PFSK-1 (cell line): ENCODE results near the gene ATRNL1.

ENCODE experiments used
- FOXP2 ChIP-seq: optimal IDR thresholded peaks from 2 replicates; pipeline ENCODE3; 2011; ENCODE audit warnings: borderline replicate concordance, control low read depth, inconsistent platforms; ENCODE audit not compliant: insufficient read depth; ENCODE audit errors: extremely low read length, extremely low read depth
- POLR2AphosphoS5 ChIP-seq: IDR thresholded peaks from 2 replicates; pipeline ENCODE4 v1.6.1; 2012; ENCODE audit warnings: low read depth, mild to moderate bottlenecking, control low read depth, low read length, moderate library complexity
- REST ChIP-seq, 2 experiments: IDR thresholded peaks; 2 replicates each; pipeline versions ENCODE4 v1.6.1 to v1.8.0; 2011 to 2012; ENCODE audit warnings: low read depth in 2 of 2, low read length in 2 of 2, control low read depth in 1 of 2, inconsistent platforms in 1 of 2, mild to moderate bottlenecking in 1 of 2, moderate library complexity in 1 of 2; ENCODE audit not compliant: insufficient read depth in 1 of 2
- SIN3A ChIP-seq: IDR thresholded peaks from 2 replicates; pipeline ENCODE4 v1.6.1; 2012; ENCODE audit warnings: mild to moderate bottlenecking, low read length, moderate library complexity, borderline replicate concordance; ENCODE audit not compliant: insufficient read depth
- TAF1 ChIP-seq: IDR thresholded peaks from 2 replicates; pipeline ENCODE4 v1.6.1; 2012; ENCODE audit warnings: low read length, control low read depth, borderline replicate concordance; ENCODE audit not compliant: insufficient read depth

The ATRNL1 gene

GRCh38 chr10:115969591-115969990, 876.4 kb downstream of the ATRNL1 start:
- TF ChIP-seq FOXP2 (no peak), REST (IDR thresholded peaks at IDR 0.05; ENCODE audit: insufficient read depth in 1 of 2, low read depth in 2 of 2, low read length in 2 of 2) (no peak), TAF1 (no peak), SIN3A (no peak), POLR2AphosphoS5 (no peak)

GRCh38 chr10:115971921-115972320, 878.8 kb downstream of the ATRNL1 start:
- TF ChIP-seq REST (IDR thresholded peaks at IDR 0.05; ENCODE audit: insufficient read depth in 1 of 2, low read depth in 2 of 2, low read length in 2 of 2) (no peak), TAF1 (no peak), POLR2AphosphoS5 (no peak), FOXP2 (no peak), SIN3A (no peak)

GRCh38 chr10:115972426-115972825, 879.3 kb downstream of the ATRNL1 start:
- TF ChIP-seq FOXP2 (no peak), SIN3A (no peak), REST (IDR thresholded peaks at IDR 0.05; ENCODE audit: insufficient read depth in 1 of 2, low read depth in 2 of 2, low read length in 2 of 2) (no peak), POLR2AphosphoS5 (no peak), TAF1 (no peak)

- TF ChIP-seq REST (IDR thresholded peaks at IDR 0.05; ENCODE audit: insufficient read depth in 1 of 2, low read depth in 2 of 2, low read length in 2 of 2), result no peak
- TF ChIP-seq FOXP2, result no peak
- TF ChIP-seq TAF1, result no peak
- TF ChIP-seq SIN3A, result no peak
- TF ChIP-seq POLR2AphosphoS5, result no peak
Observed at GRCh38 chr10:115974351-115974750, 881.2 kb downstream of the ATRNL1 start.

GRCh38 chr10:115974816-115975430, 881.8 kb downstream of the ATRNL1 start:
- TF ChIP-seq FOXP2, result no peak
- no peak for TF ChIP-seq POLR2AphosphoS5
- no peak for TF ChIP-seq TAF1
- no peak for TF ChIP-seq REST (IDR thresholded peaks at IDR 0.05; ENCODE audit: insufficient read depth in 1 of 2, low read depth in 2 of 2, low read length in 2 of 2)
- no peak for TF ChIP-seq SIN3A
